ENCODE data around the gene ADAMTS2. TPM values are rescaled to one million over a fixed set of nuclear protein-coding genes. Genes with fewer than 3 reads are reported as not detected.

Gene ADAMTS2
- total and polyA plus RNA-seq, 2 of the 8 experiments (the other 6 are each of a cell fraction or from before 2014, with no cell fraction given) = 6.6 to 7.3 TPM

DNA sequence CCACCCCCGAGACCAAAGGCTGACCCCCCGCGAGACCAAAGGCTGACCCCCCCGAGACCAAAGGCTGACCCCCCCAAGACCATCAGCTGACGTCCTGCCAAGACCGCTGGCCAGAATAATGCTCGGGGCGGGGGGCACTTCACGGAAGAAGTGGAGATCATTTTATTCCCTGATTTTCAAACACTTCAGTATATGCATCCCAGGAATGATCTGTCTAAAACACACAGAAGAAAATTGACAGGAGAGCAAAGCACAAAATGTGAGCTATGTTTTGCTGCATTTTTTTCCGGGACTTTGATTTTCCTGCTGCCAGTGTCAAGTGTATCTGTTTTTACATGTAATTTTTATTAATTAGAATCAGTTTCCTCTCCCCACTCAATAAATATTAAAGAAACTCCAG is 67.1 kb downstream of the ADAMTS2 start:
- Histone ChIP-seq H3K79me2 (ENCODE audit: control insufficient read depth in 1 of 2, insufficient read depth in 2 of 2, low read length in 2 of 2) (no peaks in the 10 kb centered on the region), H4K5ac (ENCODE audit: insufficient read length, low read depth, low read length) (no peak overlapping the region), H2BK15ac (ENCODE audit: low read length) (no peak overlapping the region), H2AK5ac (ENCODE audit: low read depth, low read length) (no peak overlapping the region), H3K4me1 (replicated peaks in 1 of 4; ENCODE audit: control insufficient read depth in 3 of 4, insufficient read depth in 4 of 4, low read length in 3 of 4) (0 out of 7 replicates have a peak, but pooled peaks cover 0 to under 1% (median 0%) of the 10 kb centered on the region in 4 experiments), H3K9ac (replicated peaks in 1 of 4; ENCODE audit: extremely low read depth in 1 of 4, low read depth in 3 of 4, low read length in 3 of 4) (no peak overlapping the region), H3K23me2 (ENCODE audit: low read depth, low read length) (no peaks in the 10 kb centered on the region), H3K14ac (ENCODE audit: insufficient read length) (no peak overlapping the region), H3K27ac (ENCODE audit: low read depth, low read length) (no peak overlapping the region), H2BK120ac (replicated peaks; ENCODE audit: low read depth, low read length) (no peak overlapping the region), H2BK12ac (ENCODE audit: low read depth, low read length) (no peak overlapping the region), H4K91ac (replicated peaks; ENCODE audit: insufficient read length, low read length) (no peak overlapping the region), H2BK20ac (ENCODE audit: low read length) (no peak overlapping the region), H3K4me3 (ENCODE audit: extremely low read depth in 1 of 4, insufficient read depth in 2 of 4, low read depth in 3 of 4, low read length in 4 of 4) (no peak overlapping the region), H3K79me1 (ENCODE audit: low read depth, low read length) (no peaks in the 10 kb centered on the region), H3K9me3 (ENCODE audit: insufficient read depth in 2 of 2, low read depth in 1 of 2, low read length in 1 of 2) (no peaks in the 10 kb centered on the region; a peak in 1 of 4 replicates), H3K4me2 (ENCODE audit: insufficient read depth in 1 of 2, low read depth in 2 of 2, low read length in 2 of 2) (no peak overlapping the region), H3K56ac (replicated peaks; ENCODE audit: insufficient read length, low read depth, low read length) (no peak overlapping the region), H4K8ac (ENCODE audit: extremely low read depth, insufficient read depth, low read length) (no peak overlapping the region), H3K27me3 (replicated peaks in 1 of 4; ENCODE audit: control insufficient read depth in 3 of 4, extremely low read depth in 1 of 4, insufficient read depth in 3 of 4, low read length in 3 of 4) (no peaks in the 10 kb centered on the region), H3K18ac (ENCODE audit: extremely low read depth, low read length) (no peak overlapping the region), H3K36me3 (ENCODE audit: control insufficient read depth in 2 of 4, insufficient read depth in 4 of 4, low read length in 3 of 4) (no peaks in the 10 kb centered on the region), H3K4ac (replicated peaks; ENCODE audit: insufficient read length, low read depth, low read length) (no peak overlapping the region), H2BK5ac (ENCODE audit: low read depth, low read length) (no peak overlapping the region), H3K23ac (ENCODE audit: insufficient read length) (no peak overlapping the region), H2AFZ (ENCODE audit: low read length) (no peak overlapping the region), H4K20me1 (replicated peaks in 1 of 2; ENCODE audit: control insufficient read depth in 1 of 2, insufficient read depth in 2 of 2, low read length in 2 of 2) (peaks cover 0 to 6% of the 10 kb centered on the region in 2 experiments)
- FAIRE-seq (no peak), DNase-seq (ENCODE audit: low read depth in 1 of 2, low spot score in 2 of 2) (no peak)
- TF ChIP-seq CHD1 (IDR thresholded peaks at IDR 0.05; ENCODE audit: low read depth, low read length) (no peak), SP2 (IDR thresholded peaks at IDR 0.05; ENCODE audit: low read length) (no peak), TBP (IDR thresholded peaks at IDR 0.05; ENCODE audit: low read depth, low read length) (no peak), PHF8 (conservative IDR thresholded peaks at IDR 0.05; ENCODE audit: low read depth, low read length) (no peak), HDAC2 (IDR thresholded peaks at IDR 0.05; ENCODE audit: borderline replicate concordance in 1 of 2, low read depth in 2 of 2, low read length in 2 of 2) (no peak), JUND (IDR thresholded peaks at IDR 0.05; ENCODE audit: low read length) (no peak), CEBPB (IDR thresholded peaks at IDR 0.05; ENCODE audit: low read depth, low read length) (no peak), NRF1 (IDR thresholded peaks at IDR 0.05; ENCODE audit: low read depth, low read length) (no peak), TEAD4 (IDR thresholded peaks at IDR 0.05; ENCODE audit: low read depth, low read length) (no peak), FOSL1 (IDR thresholded peaks at IDR 0.05; ENCODE audit: insufficient read depth, low read depth, low read length) (no peak), POU5F1 (IDR thresholded peaks at IDR 0.05; ENCODE audit: low read depth, low read length) (no peak), JUN (IDR thresholded peaks at IDR 0.05; ENCODE audit: low read depth, low read length) (no peak), SAP30 (IDR thresholded peaks at IDR 0.05; ENCODE audit: insufficient read depth, insufficient replicate concordance, low read length) (no peak)
- CTCF ChIA-PET (ENCODE audit: partially characterized antibody) = interaction anchor here (0.7 to 1.3 kb wide), 4 partner anchors 14 to 112 kb away, joined by 3 read pairs; no protein-coding TSS in a partner anchor
- POLR2A ChIA-PET (ENCODE audit: partially characterized antibody) = interaction anchor here (0.6 to 1.4 kb wide), 2 partner anchors 12 to 317 kb away, joined by 3 read pairs; no protein-coding TSS in a partner anchor
- WGBS, 2 experiments (ENCODE audit: extremely low coverage in 1 of 2, insufficient coverage in 1 of 2, insufficient read length in 1 of 2, insufficient replicate concordance in 2 of 2, low coverage in 1 of 2, low lambda C conversion rate in 2 of 2, missing lambda C conversion rate in 1 of 2) = 71% methylated on average over 6 of the region's 10 CpGs; no CpG with 5 or more reads in 1 of the 2 experiments
